ENCODE data around the gene CCDC92B. TPM values are rescaled to one million over a fixed set of nuclear protein-coding genes. Genes with fewer than 3 reads are reported as not detected.

The CCDC92B gene
- total and polyA plus RNA-seq, 8 donors: 0.12 to 1.7 (median 0.48) TPM; not detected in 5

DNA sequence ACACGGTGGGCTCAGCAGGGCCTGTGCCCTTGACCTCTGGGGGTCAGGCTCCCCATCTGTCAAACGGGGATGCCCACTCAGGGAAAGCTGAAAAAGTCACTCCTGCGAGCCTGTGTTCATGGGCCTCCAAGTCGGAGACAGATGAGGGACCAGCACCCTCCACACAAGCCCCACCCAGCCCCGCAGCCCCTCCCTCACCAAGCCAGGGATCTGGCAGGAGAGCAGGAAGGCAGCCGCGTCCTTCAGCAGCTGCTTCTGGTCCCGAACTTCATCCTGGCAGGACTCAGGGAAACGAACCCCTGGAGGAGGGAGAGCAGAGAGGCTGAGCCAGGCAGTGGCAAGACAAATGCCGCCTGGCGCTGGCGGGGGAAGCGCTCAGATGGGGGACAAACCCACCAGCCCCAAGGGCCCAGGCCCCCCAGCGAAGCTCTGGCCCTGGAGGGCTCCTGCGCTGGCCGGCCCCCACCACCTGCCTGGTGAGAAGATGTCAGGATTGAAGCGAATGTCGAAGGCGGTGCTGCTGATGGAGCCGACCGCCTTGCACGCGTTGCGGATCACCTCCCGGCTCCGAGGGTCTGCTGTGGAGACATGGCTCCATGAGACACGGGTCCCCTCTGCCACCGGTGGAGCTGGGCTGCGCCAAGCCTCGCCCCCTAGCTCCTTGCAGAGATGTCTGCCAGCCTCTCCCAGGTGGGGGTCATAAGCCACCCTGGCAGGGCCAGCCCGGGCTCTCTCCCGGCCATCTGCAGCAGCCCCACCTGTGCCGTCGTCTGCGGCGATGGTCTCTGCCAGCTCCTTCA, 53.3 kb downstream of the CCDC92B start:
- Histone ChIP-seq H3K36me3 (peaks cover 93 to 100% (median 100%) of the 10 kb centered on the region in 4 donors), H3K27ac (no peak overlapping the region), H3K27me3 (no peaks in the 10 kb centered on the region), H3K4me1 (no peaks in the 10 kb centered on the region), H3K9me3 (no peaks in the 10 kb centered on the region), H3K4me3 (no peak overlapping the region)
- WGBS, 5 donors: 87 to 92% (median 89%) methylated on average over 21 to 36 of the region's 36 CpGs
- no peak for TF ChIP-seq POLR2A (IDR thresholded peaks at IDR 0.05)
- no peak for TF ChIP-seq EP300 (IDR thresholded peaks at IDR 0.05)
- TF ChIP-seq POLR2AphosphoS5 (IDR thresholded peaks at IDR 0.05): no peak
- TF ChIP-seq, protein P1, sequence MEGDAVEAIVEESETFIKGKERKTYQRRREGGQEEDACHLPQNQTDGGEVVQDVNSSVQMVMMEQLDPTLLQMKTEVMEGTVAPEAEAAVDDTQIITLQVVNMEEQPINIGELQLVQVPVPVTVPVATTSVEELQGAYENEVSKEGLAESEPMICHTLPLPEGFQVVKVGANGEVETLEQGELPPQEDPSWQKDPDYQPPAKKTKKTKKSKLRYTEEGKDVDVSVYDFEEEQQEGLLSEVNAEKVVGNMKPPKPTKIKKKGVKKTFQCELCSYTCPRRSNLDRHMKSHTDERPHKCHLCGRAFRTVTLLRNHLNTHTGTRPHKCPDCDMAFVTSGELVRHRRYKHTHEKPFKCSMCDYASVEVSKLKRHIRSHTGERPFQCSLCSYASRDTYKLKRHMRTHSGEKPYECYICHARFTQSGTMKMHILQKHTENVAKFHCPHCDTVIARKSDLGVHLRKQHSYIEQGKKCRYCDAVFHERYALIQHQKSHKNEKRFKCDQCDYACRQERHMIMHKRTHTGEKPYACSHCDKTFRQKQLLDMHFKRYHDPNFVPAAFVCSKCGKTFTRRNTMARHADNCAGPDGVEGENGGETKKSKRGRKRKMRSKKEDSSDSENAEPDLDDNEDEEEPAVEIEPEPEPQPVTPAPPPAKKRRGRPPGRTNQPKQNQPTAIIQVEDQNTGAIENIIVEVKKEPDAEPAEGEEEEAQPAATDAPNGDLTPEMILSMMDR (IDR thresholded peaks at IDR 0.05): no peak
- peak in 1 of 2 donors; percentile 16 for DNase-seq
- intact Hi-C loops (cut with DNase I; ENCODE audit: low total_unique reads): no loop called here

DNA sequence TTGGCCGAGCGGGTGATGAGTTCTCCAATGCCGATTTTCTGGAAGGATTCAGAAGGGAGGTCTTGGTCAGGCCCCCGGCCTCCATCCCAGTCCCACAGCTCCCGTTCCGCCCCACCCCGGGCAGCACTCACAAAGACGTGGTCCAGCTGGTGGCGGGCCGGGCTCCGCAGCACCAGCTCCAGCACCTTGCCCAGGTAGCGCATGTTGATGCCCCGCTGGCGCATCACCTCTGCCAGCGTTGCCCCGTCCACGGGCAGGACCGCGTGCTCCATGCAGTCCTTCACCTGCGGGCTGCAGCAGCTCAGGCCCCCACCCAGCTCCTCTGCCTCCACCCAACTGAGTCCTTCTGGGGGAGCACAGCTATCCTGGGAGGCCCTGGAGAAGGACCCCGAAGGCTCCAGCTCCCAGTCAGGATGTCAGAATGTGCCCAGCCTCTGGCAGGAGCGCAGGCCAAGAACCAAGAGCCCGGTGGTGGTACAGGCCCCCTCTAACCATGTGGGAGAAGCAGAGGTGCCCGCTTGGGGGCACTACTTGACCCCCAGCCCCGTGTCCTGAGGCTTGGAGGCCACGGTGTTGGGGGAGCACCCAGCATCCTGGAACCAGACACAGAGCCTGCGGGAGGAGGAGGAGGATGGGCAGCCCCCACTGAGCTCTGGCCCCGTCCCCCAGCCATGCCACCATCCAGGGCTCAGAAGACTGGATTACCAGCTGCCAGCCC, 54.0 kb downstream of the CCDC92B start:
- peak in 1 of 2 donors; percentile 16 for DNase-seq
- TF ChIP-seq EP300 (IDR thresholded peaks at IDR 0.05): no peak
- TF ChIP-seq POLR2A (IDR thresholded peaks at IDR 0.05): no peak
- TF ChIP-seq POLR2AphosphoS5 (IDR thresholded peaks at IDR 0.05): no peak
- TF ChIP-seq, protein P1 (IDR thresholded peaks at IDR 0.05): no peak
- Histone ChIP-seq H3K27me3 (no peaks in the 10 kb centered on the region), H3K4me3 (no peak overlapping the region), H3K36me3 (peaks cover 93 to 100% (median 100%) of the 10 kb centered on the region in 4 donors), H3K4me1 (peaks cover 0 to under 1% (median 0%) of the 10 kb centered on the region in 4 donors), H3K27ac (no peak overlapping the region), H3K9me3 (no peaks in the 10 kb centered on the region)
- 91 to 95% (median 93%) methylated on average over 14 to 28 of the region's 28 CpGs for WGBS, 5 donors
- intact Hi-C loops (cut with DNase I; ENCODE audit: low total_unique reads): no loop called here

DNA sequence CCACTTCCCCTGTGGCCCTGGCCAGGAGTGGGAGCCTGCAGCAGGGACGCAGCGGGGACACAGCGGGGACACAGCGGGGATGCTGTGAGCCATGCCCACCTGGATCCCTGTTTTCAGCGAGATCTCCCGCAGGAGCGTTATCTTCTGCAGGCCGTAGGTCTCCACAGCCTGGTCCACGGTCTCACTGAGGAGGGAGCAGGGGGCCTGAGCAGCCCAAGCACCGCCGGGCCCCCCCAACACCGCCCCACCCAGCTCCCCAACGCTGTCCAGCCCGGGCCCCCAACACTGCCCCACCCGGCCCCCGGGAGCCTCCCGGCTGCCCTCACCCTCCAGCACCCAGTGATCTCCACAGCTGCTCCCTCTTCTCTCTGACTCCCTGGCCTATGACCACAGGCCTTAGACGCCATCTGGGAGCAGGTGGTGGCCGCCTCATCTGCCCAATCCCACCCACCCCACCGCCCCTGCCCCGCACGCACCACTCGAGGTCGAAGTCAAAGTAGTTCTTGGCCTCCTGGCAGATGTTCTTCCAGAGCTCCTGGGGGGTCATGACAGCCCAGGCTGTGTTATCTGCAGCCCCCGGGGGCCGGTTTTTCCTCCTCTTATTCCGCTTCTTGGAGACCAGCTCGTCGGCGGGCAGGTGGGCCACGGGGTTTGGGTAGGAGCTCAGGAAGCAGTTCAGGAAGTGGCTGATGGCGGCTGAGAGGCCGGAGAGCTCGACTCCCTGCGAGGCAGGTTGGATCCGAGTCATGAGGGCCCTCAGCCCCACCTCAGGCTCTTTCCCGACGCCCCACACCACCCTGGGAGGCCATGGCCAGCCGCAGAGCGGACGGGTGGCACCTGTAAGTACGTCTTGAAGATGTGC, 54.8 kb downstream of the CCDC92B start:
- H3K4me3 ChIP-seq: no peak overlapping the region
- peaks cover 0 to 7% (median 2%) of the 10 kb centered on the region in 4 donors for H3K4me1 ChIP-seq
- DNase-seq: peak in 1 of 2 donors; percentile 25
- TF ChIP-seq POLR2A (IDR thresholded peaks at IDR 0.05) (no peak), POLR2AphosphoS5 (IDR thresholded peaks at IDR 0.05) (no peak), EP300 (IDR thresholded peaks at IDR 0.05) (no peak)
- TF ChIP-seq, protein P1 (IDR thresholded peaks at IDR 0.05): no peak
- H3K27me3 ChIP-seq: no peaks in the 10 kb centered on the region
- H3K36me3 ChIP-seq: peaks cover 90 to 100% (median 98%) of the 10 kb centered on the region in 4 donors
- 89 to 92% (median 90%) methylated on average over 27 to 42 of the region's 42 CpGs for WGBS, 5 donors
- H3K9me3 ChIP-seq: no peaks in the 10 kb centered on the region
- intact Hi-C loops (cut with DNase I; ENCODE audit: low total_unique reads): no loop called here
- no peak overlapping the region for H3K27ac ChIP-seq

All from stomach (tissue), 9 donors.